HG02678 (cell line): ENCODE results near the gene DDHD1.

Experiments used
- ATAC-seq: cut with Tn5 transposase; IDR thresholded peaks from one replicate; pipeline ENCODE4 v1.9.1; 2021; ENCODE audit warnings: mild to moderate bottlenecking, moderate library complexity; ENCODE audit not compliant: unreplicated experiment

DDHD1 gene

DNA sequence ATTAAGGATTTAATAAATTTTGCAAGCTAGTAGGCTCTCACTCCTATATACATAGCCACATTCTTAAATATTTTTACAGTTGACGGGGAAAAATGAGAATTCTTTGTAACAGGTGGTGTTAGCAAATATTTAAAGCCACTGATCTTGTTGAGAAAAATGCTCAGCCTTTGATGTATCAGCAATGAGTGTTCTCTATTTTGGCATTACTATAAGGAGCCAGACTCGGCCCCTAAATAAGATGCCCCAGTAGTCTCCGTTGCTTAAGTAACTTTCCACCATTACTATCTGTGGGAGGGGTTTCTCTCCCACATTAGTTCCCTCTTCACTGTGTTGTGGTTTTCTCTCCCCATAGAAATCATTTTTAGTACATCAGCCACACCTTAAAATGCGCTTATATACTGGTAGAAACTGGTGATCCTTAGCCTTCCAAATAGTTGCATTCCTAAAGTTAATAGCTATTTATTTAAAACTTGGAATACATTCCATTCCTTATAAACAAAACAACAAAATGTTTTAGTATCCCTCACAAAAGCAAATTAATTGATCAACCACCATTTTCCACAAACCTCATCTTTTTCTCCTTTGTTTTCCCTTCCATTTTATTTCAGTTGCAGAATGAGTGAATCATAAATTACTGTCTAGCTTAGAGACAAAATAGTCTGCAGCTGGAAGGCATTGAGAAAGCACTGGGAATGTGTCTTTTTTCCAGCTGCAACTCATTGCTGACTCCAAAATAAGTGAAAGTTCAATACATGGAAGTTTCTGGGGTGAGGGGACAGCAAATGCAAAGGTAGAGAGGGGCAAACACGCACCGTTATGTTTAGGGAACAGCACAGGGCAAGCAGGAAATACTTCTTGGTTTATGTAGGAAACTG is 117.5 kb downstream of the DDHD1 start:
- no peak for ATAC-seq

DNA sequence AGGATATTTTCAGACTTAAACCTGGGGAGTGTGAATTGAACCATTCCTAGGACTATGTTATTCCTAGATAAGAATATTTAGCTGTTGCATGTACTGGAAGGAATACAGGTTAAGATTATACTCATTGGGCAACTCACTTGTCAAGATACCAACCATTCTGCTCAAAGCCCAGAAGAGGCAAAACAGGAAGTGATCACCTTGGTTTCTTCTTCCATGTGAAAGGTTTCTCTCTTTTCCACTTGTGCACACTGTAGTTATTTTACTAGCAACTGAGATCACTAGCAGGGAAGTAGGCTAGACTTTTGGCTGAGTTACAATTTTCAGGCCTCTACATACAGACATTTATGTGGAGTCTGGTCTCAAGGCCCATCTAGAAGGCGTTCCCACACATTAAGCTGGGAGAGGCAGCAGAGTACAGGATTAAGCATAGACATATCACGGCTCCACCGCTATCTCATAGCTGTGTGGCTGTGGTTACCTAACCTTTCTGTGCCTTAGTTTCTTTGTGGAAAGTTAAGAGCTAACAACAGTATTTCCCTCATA is 118.4 kb downstream of the DDHD1 start:
- no peak for ATAC-seq

DNA sequence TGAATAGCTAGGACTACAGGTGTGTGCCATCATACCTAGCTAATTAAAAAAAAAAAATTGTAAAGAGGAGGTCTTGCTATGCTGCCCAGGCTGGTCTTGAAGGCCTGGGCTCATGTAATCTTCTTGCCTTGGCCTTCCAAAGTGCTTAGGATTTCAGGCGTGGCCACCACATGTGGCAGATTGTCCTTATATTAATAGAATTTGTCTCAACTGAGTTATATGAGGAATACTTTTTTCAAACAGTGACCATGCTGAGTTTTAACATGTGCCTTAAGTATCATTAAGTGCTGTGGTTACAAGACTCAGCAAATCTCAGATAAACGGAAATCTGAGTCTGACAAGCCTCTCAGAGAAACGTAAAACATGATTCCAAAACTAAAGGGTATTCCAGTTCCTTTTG is 119.1 kb downstream of the DDHD1 start:
- no peak for ATAC-seq

DNA sequence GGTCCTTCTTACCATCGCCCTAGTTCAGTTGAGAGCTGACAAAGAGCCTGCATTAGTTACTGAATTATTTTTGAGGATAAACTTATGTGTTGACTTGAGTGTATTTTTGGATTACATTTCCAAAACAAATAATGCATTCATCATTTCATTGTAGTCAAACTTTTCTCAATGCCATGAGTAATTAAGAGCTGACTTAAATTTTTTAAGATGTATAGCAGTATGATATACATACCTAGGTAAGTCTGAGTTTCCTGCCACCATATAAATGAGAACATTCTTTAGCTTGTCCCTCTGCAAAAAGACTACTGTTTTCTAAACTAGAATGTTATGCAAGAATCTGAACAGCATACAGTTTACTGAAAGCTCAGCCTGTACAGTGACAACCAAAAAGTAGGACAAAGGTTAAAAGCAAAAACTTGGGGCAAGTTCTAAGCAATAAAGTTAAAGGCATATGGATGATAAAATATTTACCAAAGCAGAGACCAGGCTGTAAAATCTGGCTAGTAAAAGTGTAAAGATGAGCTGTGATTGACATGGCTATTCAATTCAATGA is 120.2 kb downstream of the DDHD1 start:
- no peak for ATAC-seq

DNA sequence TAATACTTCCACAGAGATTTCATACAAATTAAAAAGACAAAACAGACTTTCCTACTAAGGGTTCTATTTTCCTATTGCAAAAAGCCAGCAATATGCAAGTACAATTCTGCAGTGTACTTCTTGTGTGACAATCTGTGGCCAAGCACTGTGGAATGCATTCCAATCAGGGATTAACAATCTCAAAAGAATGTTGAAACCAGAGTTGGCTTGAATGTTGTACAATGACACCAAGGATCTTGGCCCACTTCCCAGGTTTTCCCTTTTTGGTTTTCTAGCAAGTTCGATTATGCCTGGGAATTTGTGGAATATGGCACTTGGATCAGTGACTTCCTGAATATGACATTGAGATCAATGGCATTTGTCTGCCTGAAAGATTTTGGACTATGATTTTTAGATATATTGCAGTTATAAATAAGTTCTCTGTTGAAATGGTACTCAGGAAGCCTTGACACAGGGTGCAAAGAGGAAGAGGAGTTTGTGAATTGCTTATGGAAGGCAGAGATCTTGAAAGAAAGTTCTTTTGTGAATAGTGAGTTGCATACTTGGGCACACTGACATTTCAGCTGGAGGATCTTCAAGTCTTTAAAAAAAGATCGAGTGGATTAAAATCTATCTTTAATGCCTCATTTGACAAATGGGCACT is 120.8 kb downstream of the DDHD1 start:
- ATAC-seq, result no peak

DNA sequence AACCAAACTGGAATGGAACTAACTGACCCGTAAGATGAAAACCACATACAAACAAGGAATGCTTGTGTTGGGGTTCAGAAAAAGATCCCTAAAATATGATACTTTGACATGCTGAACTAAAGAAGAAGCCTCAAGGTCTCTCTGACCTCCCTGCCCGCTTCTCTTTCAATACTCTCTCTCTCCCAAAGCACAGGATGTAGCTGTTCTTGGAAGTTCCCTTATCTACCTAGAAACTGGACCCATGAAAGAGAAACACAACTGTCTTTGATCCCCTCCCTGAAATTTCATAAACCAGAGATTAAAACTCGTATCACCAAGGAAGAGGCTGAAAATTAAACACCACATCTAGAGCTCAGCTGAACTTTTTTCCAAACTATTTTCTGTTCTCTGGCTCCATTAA is 125.6 kb downstream of the DDHD1 start:
- no peak for ATAC-seq

DNA sequence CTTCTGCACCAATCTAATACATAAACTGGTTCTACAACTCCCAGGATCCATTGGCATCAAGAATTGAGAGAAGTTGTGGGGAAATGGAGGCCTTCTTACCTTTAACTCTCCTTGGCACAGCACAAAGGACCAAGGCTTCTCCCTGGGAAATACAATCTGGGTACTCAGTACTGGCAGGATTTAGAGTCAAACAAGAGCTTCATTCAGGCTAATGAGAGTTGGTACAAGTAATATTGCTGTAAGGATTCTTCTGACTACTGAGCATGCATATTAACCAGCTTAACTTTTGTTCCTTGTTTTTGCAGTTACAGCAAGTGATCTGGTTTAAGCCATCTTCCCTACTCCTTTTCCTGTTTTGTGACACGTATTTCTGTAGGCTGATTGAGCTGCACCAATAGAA is 126.1 kb downstream of the DDHD1 start:
- ATAC-seq, result no peak

DNA sequence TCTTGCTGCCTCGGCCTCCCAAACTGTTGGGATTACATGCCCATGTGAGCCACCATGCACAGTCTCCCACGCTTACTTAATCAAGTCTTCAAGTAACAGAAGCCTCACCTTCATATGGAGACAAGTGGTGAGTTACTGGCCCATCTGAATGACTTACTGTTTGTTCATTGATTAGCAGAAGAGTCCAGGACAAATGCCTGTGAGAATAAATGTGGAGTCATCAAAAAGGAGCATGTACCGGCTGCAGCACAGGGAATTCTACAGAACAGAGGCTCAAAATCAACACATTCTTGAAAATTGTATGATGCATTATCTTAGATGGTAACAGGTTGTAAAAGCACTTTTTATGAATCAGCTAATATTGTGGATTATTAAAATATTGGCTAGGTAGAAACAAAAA is 129.8 kb downstream of the DDHD1 start:
- no peak for ATAC-seq

DNA sequence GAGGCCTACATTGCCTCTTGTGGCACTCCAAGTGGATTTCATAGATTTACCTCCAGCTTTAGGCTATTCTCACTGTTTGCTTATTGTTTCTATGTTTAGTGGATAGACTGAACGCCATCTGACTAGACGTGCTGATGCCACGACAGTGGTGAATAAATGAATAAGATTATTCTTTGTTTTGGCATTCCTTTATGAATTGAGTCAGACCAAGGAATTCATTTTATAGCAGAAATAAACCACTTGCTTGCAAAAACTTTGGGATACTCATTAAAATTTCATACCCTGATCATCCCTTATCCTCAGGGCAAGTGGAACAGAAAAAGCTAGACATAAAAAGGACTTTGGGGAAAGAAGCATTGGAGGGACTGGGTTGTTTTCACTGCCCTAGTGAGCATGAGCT is 130.5 kb downstream of the DDHD1 start:
- no peak for ATAC-seq

DNA sequence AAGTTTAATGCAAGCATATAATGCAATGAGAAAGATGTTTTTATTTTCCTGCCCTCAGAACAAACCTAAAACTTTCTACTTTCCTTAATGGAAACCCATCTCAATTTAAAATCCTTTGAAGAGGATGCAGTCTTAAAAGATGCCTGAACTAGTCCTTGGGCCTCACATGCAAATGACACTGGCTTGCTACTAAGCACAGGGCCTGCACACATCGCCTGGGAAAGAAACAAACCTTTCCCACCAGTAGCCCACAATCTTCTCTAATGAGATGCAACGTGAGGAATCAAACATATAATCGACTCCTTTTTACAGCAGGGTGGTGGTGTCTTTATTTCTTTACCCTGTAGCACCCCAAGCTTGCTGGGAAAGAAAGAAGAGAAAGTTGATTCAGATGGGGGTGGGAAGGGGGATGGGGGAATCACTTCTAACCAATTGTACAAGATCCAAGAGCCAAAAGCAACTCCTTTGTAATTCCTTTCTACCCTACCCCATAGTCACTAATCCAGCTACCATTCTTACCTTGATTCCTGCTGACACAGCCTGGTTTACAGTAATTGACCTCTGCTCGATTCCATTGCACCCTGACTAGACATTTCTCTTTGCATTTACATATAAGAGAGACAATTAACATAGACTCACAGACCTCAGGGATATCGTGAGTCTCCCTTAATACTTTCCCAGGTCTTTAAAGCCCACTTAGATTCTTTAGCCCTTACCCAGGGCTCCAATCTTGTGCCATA is 132.8 kb downstream of the DDHD1 start:
- no peak for ATAC-seq

DNA sequence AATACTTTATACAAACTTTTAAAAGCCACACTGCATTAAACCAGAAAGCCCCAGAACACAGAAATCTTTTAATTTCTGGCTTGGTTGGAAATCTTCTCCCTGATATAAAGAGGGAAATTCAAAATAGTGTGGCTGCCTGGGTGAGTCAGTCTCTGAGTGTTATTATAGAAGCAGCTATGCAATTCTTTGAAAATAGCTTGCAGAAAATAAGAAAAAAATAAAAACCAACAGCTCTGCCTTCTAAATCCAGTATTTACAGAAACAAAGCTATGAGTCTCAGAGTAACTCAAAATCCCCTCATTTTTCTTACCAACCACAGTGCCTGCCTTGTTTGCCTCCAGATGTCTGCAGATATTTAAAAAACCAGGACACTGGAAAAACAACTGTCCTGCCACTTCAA is 133.7 kb downstream of the DDHD1 start:
- no peak for ATAC-seq

DNA sequence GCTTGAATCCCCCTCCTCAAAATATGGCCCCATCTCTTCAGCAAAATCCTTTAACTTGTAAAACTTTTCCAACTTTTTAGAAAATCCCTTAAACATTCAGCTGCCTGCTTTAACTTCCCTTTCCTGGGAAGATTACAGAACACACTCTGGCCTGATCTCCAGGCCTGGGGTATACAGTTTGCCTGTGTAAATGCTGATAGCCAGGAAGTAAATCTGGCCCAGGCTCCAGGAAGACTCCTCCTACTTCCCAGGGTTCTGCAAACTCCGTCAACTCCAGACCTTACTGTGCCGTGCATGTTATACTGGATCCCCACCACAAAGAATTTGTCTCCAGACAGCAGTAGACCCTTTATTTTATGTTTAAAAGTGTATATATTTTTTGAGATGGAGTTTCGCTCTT is 135.3 kb downstream of the DDHD1 start:
- no peak for ATAC-seq

DNA sequence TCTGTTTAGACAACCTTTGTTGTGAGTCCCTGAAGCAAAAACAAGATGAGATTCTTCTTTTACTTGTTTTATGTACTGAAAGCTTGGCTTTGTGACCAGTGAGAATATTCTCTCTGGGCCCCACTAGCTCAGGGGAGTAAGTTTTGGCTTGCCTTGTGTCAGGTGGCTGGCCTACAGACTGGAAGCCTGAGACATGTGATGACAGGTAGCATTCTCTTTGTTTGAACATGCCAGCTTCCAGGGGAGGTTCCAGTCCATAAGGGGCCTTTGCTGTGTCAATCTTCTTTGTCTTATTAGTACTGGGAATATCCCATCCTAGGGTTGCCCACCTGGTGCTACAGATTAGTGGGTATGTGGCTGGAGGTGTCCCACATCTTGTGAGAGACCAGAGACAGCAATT is 136.2 kb downstream of the DDHD1 start:
- no peak for ATAC-seq

DNA sequence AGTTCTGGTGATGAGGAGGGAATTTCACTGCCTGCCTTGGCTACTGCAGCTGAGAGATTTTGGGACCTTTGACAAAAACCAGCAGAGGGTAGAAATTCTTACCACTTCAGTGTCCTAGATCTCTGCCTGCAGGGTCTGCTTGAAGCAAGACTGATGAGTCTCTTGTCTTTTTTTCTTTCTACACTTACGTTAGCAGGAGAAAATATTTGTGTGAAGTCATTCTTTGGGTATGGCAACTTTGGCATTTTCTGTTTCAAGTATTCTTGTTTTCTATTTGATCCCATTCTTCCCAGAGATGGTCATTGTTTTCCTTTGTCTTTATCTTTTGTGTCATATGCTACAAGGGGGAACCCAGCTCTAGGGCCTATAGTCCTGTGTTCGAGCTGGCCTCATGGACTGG is 136.6 kb downstream of the DDHD1 start:
- ATAC-seq, result no peak

DNA sequence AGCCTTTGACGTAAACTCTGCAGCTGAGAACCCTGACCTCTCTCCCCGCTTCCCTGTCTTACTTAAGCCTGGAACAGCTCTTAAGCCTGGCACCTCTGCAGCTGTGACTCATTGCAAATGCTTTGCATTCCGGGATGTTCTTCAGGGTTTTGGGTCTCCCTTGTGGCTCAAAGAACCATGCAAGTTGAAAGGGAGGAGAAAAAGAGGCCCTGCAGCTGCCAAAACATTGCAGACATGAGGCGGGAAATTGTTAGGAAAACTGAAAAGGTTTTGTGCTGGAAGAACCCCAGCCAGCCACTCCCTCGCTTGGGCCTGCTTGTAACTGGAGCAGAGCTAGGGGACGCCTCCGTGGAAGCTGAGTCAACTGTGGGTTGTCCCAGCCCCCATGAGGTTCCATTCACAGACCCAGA is 142.1 kb downstream of the DDHD1 start:
- no peak for ATAC-seq

DNA sequence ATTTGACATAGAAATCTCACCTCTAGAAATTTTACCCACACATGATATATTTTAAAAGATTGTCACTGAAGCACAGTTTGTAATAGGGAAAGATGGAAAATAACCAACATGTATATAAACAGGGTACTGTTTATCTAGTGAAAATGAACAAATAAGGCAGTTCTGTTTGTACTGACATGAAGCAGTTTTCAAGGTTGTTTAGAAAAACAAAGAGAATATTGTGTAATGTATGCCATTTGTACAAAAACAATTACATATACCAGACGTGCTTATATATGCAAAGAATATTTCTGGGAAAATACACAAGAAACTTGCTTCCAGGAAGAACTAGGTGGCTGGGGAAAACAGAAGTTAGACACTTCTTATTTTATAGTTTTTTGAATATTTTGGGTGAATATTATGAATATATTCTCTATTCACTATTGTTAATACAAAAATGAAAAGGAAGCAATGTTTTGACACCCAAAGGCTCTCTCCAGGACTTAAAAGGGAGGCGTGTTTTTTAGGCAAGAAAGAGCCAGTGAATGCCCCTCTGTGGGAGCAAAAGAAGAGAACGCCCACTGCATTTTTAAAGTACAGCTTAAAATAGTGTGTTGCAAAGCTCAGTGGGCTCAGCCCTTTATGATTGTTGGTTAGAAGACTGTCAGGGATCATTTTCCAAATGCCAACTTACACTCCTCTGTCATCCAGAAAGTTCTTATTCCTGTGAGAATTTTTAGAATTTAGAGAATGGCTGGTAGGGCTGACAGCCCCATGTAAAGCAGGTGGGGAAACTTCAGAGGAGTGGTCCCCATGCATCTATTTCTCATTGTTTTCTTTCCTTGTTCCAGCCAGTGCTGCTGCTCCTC is 142.7 kb downstream of the DDHD1 start:
- no peak for ATAC-seq

DNA sequence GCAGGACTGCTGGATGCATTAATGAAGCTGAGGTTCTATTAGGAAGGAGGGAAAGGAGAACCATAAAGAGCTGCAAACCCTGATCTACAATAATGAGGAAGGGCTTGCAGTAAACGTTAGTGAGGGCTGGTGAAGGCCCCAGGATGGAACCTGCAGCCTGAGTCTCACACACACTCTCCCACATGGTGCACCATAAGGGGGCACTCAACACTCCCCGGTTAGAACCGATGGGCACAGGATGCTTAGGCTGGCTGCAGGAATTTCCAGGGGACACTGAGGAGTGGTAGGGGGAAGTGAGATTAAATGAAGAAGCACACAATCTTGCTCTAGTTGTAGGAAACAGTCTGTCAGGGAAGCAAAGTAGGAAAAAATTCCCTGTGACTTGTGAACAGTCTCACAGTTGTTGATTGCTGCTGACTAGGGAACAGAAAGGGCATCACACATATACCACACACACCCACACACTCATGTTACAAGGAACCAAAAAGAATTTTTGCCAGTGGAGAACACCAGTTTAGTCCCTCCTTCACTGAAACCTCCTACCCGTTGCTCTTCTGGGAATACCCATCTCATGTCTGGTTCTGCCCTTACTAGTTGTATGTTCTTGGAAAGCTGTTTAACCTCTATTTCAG is 146.1 kb downstream of the DDHD1 start:
- ATAC-seq, result no peak

DNA sequence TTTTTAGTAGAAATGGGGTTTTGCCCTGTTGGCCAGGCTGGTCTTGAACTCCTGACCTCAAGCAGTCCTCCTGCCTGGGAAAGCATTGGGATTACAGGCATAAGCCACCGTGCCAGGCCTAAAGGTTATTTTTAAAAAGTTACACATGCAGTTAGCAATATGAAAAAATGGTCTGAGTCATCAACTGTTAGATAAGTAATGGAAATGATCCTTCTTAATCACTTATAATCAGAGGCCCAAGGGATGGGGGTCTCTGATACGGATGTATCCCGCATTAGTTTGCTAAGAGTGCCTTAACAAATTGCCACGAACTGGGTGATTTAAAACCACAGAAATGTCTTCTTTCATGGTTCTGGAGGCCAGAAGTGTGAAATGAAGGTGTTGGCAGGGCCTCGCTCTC is 148.1 kb downstream of the DDHD1 start:
- ATAC-seq, result no peak

DNA sequence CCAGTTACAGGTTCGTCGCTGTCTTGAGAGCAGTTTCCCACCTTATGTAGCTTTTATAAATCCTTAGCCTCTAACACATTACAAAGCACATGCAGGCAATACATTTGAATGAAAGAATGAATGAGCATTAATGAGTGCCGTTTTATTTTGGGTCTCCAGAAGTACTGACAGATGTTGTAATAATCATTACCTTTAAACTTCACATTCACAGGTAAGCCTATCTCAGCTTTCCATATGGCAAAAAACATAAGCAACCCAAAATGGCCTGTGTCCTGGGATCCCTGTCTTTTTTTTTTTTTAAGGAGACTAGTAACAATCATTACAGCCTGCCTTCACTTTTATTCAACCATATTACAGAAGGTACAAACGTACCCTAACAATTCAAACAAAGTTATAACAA is 149.3 kb downstream of the DDHD1 start:
- ATAC-seq, result no peak

DNA sequence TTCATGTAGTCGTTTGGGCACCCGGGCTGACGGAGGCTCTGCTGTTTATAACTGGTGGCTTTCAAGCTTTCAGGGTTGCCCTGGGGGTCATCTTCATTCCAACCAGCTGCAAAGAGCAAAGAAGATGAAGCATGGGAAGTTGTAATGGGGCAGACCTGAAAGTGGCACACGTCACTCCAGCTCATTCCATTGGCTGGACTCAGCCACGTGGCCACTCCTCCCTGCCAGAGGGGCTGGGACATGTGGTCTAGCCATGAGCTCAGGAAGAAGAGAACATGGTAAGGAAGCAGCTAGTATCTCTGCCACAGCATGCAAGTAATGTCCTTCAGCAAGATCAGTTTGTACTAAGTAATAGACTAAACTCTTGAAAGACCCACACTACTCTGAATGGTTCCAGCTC is 150.5 kb downstream of the DDHD1 start:
- no peak for ATAC-seq
